ENCODE data around the gene ZDHHC8.

DNA sequence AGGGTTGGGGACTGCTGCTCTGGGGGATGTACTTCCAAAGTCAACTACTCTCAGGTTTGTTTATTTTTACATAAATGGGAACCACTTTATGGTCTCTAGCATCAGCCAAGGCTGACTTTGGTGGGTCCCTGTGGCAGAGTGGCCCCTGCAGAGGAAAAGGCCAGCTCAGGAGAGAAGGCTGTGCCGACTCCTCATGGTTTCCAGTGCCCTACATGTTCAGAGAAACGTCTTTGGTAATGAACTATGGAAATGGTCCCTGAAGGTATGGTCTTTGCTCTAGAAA lies 3.0 kb upstream of the ZDHHC8 start:
- TF ChIP-seq CTCF (IDR thresholded peaks at IDR 0.05; ENCODE audit: insufficient read depth, low read length) (no peak), POLR2AphosphoS5 (IDR thresholded peaks at IDR 0.05; ENCODE audit: low read depth) (no peak), SPI1 (IDR thresholded peaks at IDR 0.05; ENCODE audit: borderline replicate concordance, low read depth) (no peak)
- TF ChIP-seq, protein P1, sequence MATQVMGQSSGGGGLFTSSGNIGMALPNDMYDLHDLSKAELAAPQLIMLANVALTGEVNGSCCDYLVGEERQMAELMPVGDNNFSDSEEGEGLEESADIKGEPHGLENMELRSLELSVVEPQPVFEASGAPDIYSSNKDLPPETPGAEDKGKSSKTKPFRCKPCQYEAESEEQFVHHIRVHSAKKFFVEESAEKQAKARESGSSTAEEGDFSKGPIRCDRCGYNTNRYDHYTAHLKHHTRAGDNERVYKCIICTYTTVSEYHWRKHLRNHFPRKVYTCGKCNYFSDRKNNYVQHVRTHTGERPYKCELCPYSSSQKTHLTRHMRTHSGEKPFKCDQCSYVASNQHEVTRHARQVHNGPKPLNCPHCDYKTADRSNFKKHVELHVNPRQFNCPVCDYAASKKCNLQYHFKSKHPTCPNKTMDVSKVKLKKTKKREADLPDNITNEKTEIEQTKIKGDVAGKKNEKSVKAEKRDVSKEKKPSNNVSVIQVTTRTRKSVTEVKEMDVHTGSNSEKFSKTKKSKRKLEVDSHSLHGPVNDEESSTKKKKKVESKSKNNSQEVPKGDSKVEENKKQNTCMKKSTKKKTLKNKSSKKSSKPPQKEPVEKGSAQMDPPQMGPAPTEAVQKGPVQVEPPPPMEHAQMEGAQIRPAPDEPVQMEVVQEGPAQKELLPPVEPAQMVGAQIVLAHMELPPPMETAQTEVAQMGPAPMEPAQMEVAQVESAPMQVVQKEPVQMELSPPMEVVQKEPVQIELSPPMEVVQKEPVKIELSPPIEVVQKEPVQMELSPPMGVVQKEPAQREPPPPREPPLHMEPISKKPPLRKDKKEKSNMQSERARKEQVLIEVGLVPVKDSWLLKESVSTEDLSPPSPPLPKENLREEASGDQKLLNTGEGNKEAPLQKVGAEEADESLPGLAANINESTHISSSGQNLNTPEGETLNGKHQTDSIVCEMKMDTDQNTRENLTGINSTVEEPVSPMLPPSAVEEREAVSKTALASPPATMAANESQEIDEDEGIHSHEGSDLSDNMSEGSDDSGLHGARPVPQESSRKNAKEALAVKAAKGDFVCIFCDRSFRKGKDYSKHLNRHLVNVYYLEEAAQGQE (IDR thresholded peaks at IDR 0.05; ENCODE audit: insufficient replicate concordance, low read depth), result no peak

Data from HL-60 (cell line).